IMR-90 (cell line): ENCODE measurements around the gene GAPVD1. TPM values are rescaled to one million over a fixed set of nuclear protein-coding genes. Genes with fewer than 3 reads are reported as not detected.

ENCODE experiments used
- ATAC-seq: fragments of 200-7000 bp; cut with Tn5 transposase; 2 replicates; pipeline ENCODE4 v1.9.1; 2020; ENCODE audit warnings: low read depth, mild to moderate bottlenecking, moderate library complexity
- BruUV-seq: library from RNA; stranded (reverse); fragments of 400-500 nt; replicated peaks from 2 replicates; lab custom pipeline; 2021; lab: Mats Ljungman, UMichigan
- CTCF ChIA-PET: fragments of 300-600 bp; formaldehyde crosslinking; extraction: SDS; loops from one replicate; lab custom pipeline; 2021; ENCODE audit warnings: antibody characterized with exemption; lab: Yijun Ruan, JAX
- POLR2A ChIA-PET: fragments of 300-600 bp; sonication (Branson Sonifier 250); formaldehyde crosslinking; loops from one replicate; lab custom pipeline; 2022; ENCODE audit warnings: antibody characterized with exemption; ENCODE audit not compliant: unreplicated experiment; lab: Charles Lee
- DNase-seq: peaks from one replicate; pipeline ENCODE4 v3.0.0; 2013
- H2AFZ ChIP-seq: replicated peaks from 2 replicates; pipeline ENCODE3; 2013; ENCODE audit warnings: low read length, mild to moderate bottlenecking; ENCODE audit not compliant: poor library complexity
- H2AK5ac ChIP-seq: 2 replicates; pipeline ENCODE4 v1.6.1; 2013; ENCODE audit warnings: low read depth, low read length, inconsistent platforms
- H2AK9ac ChIP-seq: replicated peaks from 2 replicates; pipeline ENCODE3; 2013; ENCODE audit warnings: mild to moderate bottlenecking, low read depth, low read length, moderate library complexity; ENCODE audit not compliant: poor library complexity
- H2BK120ac ChIP-seq: 2 replicates; pipeline ENCODE4 v1.6.1; 2013; ENCODE audit warnings: low read depth, low read length, inconsistent platforms
- H2BK15ac ChIP-seq: 3 replicates; pipeline ENCODE4 v1.6.1; 2013; ENCODE audit warnings: low read depth, low read length, inconsistent platforms
- H2BK20ac ChIP-seq: 2 replicates; pipeline ENCODE4 v1.6.1; 2013; ENCODE audit warnings: low read depth, mild to moderate bottlenecking, inconsistent platforms, low read length, moderate library complexity
- H2BK5ac ChIP-seq: 2 replicates; pipeline ENCODE4 v1.6.1; 2013; ENCODE audit warnings: mild to moderate bottlenecking, low read depth, low read length, inconsistent platforms; ENCODE audit not compliant: poor library complexity, severe bottlenecking
- H3K14ac ChIP-seq: replicated peaks from 2 replicates; pipeline ENCODE4 v1.6.1; 2013; ENCODE audit warnings: low read depth, low read length, inconsistent platforms
- H3K18ac ChIP-seq: 2 replicates; pipeline ENCODE4 v1.6.1; 2013; ENCODE audit warnings: low read depth, low read length, control low read depth
- H3K23ac ChIP-seq: 2 replicates; pipeline ENCODE4 v1.6.1; 2013; ENCODE audit warnings: low read depth, low read length, inconsistent platforms
- H3K27ac ChIP-seq: 2 replicates; pipeline ENCODE4 v1.5.1; 2013; ENCODE audit warnings: mild to moderate bottlenecking, control low read depth, low read length; ENCODE audit not compliant: insufficient read depth
- H3K27me3 ChIP-seq: 2 replicates; pipeline ENCODE4 v1.6.1; 2013; ENCODE audit warnings: low read length; ENCODE audit not compliant: control insufficient read depth, insufficient read depth
- H3K36me3 ChIP-seq: 2 replicates; pipeline ENCODE4 v1.6.1; 2013; ENCODE audit warnings: low read length, mixed read lengths; ENCODE audit not compliant: control insufficient read depth, insufficient read depth
- H3K4ac ChIP-seq: 2 replicates; pipeline ENCODE4 v1.6.1; 2013; ENCODE audit warnings: low read depth, low read length, inconsistent platforms
- H3K4me1 ChIP-seq: 2 replicates; pipeline ENCODE4 v1.6.1; 2013; ENCODE audit warnings: low read length, mixed read lengths; ENCODE audit not compliant: control insufficient read depth, insufficient read depth
- H3K4me2 ChIP-seq: 2 replicates; pipeline ENCODE4 v1.6.1; 2013; ENCODE audit warnings: low read depth, mild to moderate bottlenecking, control low read depth, low read length, moderate library complexity
- H3K4me3 ChIP-seq: 2 replicates; pipeline ENCODE4 v1.5.1; 2013; ENCODE audit warnings: low read depth, mild to moderate bottlenecking, control low read depth, low read length, moderate library complexity; ENCODE audit not compliant: insufficient read depth
- H3K56ac ChIP-seq: 2 replicates; pipeline ENCODE4 v1.6.1; 2013; ENCODE audit warnings: low read length, inconsistent platforms; ENCODE audit not compliant: insufficient read depth; ENCODE audit errors: extremely low read depth
- H3K79me1 ChIP-seq, 2 experiments: 2 replicates each; pipeline ENCODE4 v1.6.1; 2013; ENCODE audit warnings: low read length in 2 of 2, inconsistent platforms in 1 of 2, low read depth in 1 of 2
- H3K9ac ChIP-seq: 2 replicates; pipeline ENCODE4 v1.6.1; 2013; ENCODE audit warnings: low read depth, low read length, control low read depth
- H3K9me1 ChIP-seq: 2 replicates; pipeline ENCODE4 v1.6.1; 2013; ENCODE audit warnings: low read length, inconsistent platforms; ENCODE audit not compliant: insufficient read depth
- H3K9me3 ChIP-seq: 2 replicates; pipeline ENCODE4 v1.6.1; 2013; ENCODE audit warnings: low read length; ENCODE audit not compliant: control insufficient read depth, insufficient read depth
- H4K20me1 ChIP-seq: 2 replicates; pipeline ENCODE4 v1.6.1; 2013; ENCODE audit warnings: low read length, inconsistent platforms; ENCODE audit not compliant: insufficient read depth
- H4K5ac ChIP-seq: 2 replicates; pipeline ENCODE4 v1.6.1; 2013; ENCODE audit warnings: mild to moderate bottlenecking, low read depth, low read length, control low read depth
- H4K8ac ChIP-seq, 2 experiments: 2 replicates each; pipeline ENCODE4 v1.6.1; 2013; ENCODE audit warnings: low read depth in 2 of 2, low read length in 2 of 2, control low read depth in 1 of 2, inconsistent platforms in 1 of 2
- H4K91ac ChIP-seq: 2 replicates; pipeline ENCODE4 v1.6.1; 2013; ENCODE audit warnings: low read depth, low read length, inconsistent platforms; ENCODE audit not compliant: insufficient read depth
- BHLHE40 ChIP-seq: fragments of 150-350 bp; IDR thresholded peaks from 2 replicates; pipeline ENCODE4 v1.6.1; 2016; ENCODE audit warnings: mild to moderate bottlenecking, low read depth, low read length
- CEBPB ChIP-seq: IDR thresholded peaks from 2 replicates; pipeline ENCODE4 v1.6.1; 2012; ENCODE audit warnings: low read depth, low read length, improper control_type of control experiment
- CHD1 ChIP-seq: IDR thresholded peaks from 2 replicates; pipeline ENCODE4 v1.6.1; 2012; ENCODE audit warnings: low read depth, low read length, improper control_type of control experiment
- FOS ChIP-seq: fragments of 150-350 bp; IDR thresholded peaks from 2 replicates; pipeline ENCODE4 v1.6.1; 2016; ENCODE audit warnings: low read depth, low read length
- MAFK ChIP-seq: IDR thresholded peaks from 2 replicates; pipeline ENCODE4 v1.6.1; 2012; ENCODE audit warnings: low read depth, low read length, improper control_type of control experiment
- NFE2L2 ChIP-seq: fragments of 150-350 bp; IDR thresholded peaks from 2 replicates; pipeline ENCODE4 v1.6.1; 2016; ENCODE audit warnings: low read depth, mild to moderate bottlenecking, low read length
- POLR2A ChIP-seq: IDR thresholded peaks from 2 replicates; pipeline ENCODE4 v1.6.1; 2012; ENCODE audit warnings: mild to moderate bottlenecking, low read depth, low read length
- SMC3 ChIP-seq: fragments of 150-350 bp; IDR thresholded peaks from 2 replicates; pipeline ENCODE4 v1.6.1; 2016; ENCODE audit warnings: low read depth, mild to moderate bottlenecking, antibody characterized with exemption, low read length, moderate library complexity
- WGBS, 2 experiments: methylation state at CpG; one replicate each; pipeline versions ENCODE4 v1.1.5 to v1.1.7; 2013; ENCODE audit warnings: missing lambda C conversion rate in 2 of 2; ENCODE audit not compliant: insufficient read length in 1 of 2; ENCODE audit errors: extremely low coverage in 2 of 2; 5-methylcytosine and 5-hydroxymethylcytosine counted together
- dilution Hi-C: fragments of 300-500 bp; cut with HindIII; formaldehyde crosslinking; loops from one replicate; pipeline ENCODE4 v1.14.3; 2018; ENCODE audit warnings: low sequenced_read_pairs; ENCODE audit not compliant: unreplicated experiment
- in situ Hi-C: fragments of 300-500 bp; cut with MboI; formaldehyde crosslinking; loops from 3 replicates; pipeline ENCODE4 v1.14.3; 2019; ENCODE audit warnings: low sequenced_read_pairs, inconsistent platforms, mixed read lengths
- intact Hi-C: fragments of 100-400 bp; cut with micrococcal nuclease; formaldehyde crosslinking; loops from 2 replicates; pipeline ENCODE4 v1.10.0; 2022
- polyA plus RNA-seq, 3 experiments: library from polyadenylated mRNA; depleted of rRNA; stranded (reverse); fragments of >200 nt; gene quantifications; 2 replicates each; pipeline ENCODE4 v1.2.3, GENCODE V29; 2012; ENCODE audit warnings: low replicate concordance in 1 of 3
- total RNA-seq: library from RNA; depleted of rRNA; stranded (reverse); fragments of >200 nt; gene quantifications from 2 replicates; pipeline ENCODE4 v1.2.3, GENCODE V29; 2012
- TF ChIP-seq, protein P1 (sequence below): fragments of 150-350 bp; IDR thresholded peaks from 2 replicates; pipeline ENCODE4 v1.6.1; 2016; ENCODE audit warnings: low read depth, mild to moderate bottlenecking, low read length, moderate library complexity, borderline replicate concordance
- TF ChIP-seq, protein P2 (sequence below): conservative IDR thresholded peaks from 2 replicates; pipeline ENCODE4 v1.5.1; 2012; ENCODE audit warnings: mild to moderate bottlenecking, low read depth, low read length, improper control_type of control experiment

The GAPVD1 gene
- total and polyA plus RNA-seq, 2 of the 4 experiments (the other 2 are of a cell fraction) = 13.8 to 50.9 TPM

DNA sequence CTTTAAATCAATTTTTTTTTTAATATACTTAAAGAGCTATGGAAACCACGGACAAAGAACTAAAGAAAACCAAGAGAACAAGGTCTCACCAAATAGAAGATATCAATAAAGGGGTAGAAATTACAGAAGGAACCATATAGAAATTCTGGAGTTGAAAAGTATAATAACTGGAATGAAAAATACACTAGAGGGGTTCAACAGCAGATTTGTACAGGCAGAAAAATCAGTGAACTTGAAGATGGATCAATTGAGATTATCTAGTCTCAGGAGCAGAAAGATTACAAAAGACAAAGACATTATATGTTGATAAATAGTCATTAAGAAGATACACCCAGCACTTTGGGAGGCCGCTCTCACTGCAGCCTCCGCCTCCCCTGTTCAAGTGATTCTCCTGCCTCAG lies 56.1 kb downstream of the GAPVD1 start:
- Histone ChIP-seq H4K5ac (no peak overlapping the region), H2BK20ac (no peak overlapping the region), H3K14ac (no peak overlapping the region), H3K36me3 (peaks cover 37% of the 10 kb centered on the region), H3K9ac (no peak overlapping the region), H3K4me1 (no peaks in the 10 kb centered on the region), H3K27me3 (no peaks in the 10 kb centered on the region), H3K27ac (no peak overlapping the region), H3K4ac (no peak overlapping the region), H2AFZ (no peak overlapping the region), H3K23ac (no peak overlapping the region), H3K9me1 (no peaks in the 10 kb centered on the region), H2AK5ac (no peak overlapping the region), H4K8ac (no peak overlapping the region), H3K4me2 (no peak overlapping the region), H3K4me3 (no peak overlapping the region), H4K20me1 (no peaks in the 10 kb centered on the region), H3K56ac (no peak overlapping the region; the same call in 1 of the 2 replicates), H2AK9ac (no peak overlapping the region), H3K18ac (no peak overlapping the region), H4K91ac (no peak overlapping the region), H3K79me1 (peaks cover 6 to 8% of the 10 kb centered on the region in 2 experiments; a peak in 2 of 4 replicates), H2BK120ac (no peak overlapping the region), H3K9me3 (peaks cover 5% of the 10 kb centered on the region; the same call in 1 of the 2 replicates), H2BK5ac (no peak overlapping the region), H2BK15ac (no peak overlapping the region)
- in situ Hi-C loops = no loop called here
- DNase-seq (no peak), ATAC-seq (no peak)
- ChIA-PET CTCF (no interaction called here), POLR2A (no interaction called here)
- dilution Hi-C loops = no loop called here
- BruUV-seq = no TSS peak
- WGBS, 2 experiments = no CpG with 5 or more reads among the region's 3 CpGs
- TF ChIP-seq FOS = no peak
- no peak for TF ChIP-seq CHD1
- no peak for TF ChIP-seq POLR2A
- TF ChIP-seq, protein P1, sequence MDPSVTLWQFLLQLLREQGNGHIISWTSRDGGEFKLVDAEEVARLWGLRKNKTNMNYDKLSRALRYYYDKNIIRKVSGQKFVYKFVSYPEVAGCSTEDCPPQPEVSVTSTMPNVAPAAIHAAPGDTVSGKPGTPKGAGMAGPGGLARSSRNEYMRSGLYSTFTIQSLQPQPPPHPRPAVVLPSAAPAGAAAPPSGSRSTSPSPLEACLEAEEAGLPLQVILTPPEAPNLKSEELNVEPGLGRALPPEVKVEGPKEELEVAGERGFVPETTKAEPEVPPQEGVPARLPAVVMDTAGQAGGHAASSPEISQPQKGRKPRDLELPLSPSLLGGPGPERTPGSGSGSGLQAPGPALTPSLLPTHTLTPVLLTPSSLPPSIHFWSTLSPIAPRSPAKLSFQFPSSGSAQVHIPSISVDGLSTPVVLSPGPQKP = no peak
- no peak for TF ChIP-seq MAFK
- no peak for TF ChIP-seq SMC3
- TF ChIP-seq, protein P2, sequence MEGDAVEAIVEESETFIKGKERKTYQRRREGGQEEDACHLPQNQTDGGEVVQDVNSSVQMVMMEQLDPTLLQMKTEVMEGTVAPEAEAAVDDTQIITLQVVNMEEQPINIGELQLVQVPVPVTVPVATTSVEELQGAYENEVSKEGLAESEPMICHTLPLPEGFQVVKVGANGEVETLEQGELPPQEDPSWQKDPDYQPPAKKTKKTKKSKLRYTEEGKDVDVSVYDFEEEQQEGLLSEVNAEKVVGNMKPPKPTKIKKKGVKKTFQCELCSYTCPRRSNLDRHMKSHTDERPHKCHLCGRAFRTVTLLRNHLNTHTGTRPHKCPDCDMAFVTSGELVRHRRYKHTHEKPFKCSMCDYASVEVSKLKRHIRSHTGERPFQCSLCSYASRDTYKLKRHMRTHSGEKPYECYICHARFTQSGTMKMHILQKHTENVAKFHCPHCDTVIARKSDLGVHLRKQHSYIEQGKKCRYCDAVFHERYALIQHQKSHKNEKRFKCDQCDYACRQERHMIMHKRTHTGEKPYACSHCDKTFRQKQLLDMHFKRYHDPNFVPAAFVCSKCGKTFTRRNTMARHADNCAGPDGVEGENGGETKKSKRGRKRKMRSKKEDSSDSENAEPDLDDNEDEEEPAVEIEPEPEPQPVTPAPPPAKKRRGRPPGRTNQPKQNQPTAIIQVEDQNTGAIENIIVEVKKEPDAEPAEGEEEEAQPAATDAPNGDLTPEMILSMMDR = no peak
- no peak for TF ChIP-seq CEBPB
- TF ChIP-seq NFE2L2 = no peak
- no peak for TF ChIP-seq BHLHE40
- intact Hi-C loops = no loop called here
